H9 (cell line): ENCODE measurements around the gene BEND4. TPM values are rescaled to one million over a fixed set of nuclear protein-coding genes. Genes with fewer than 3 reads are reported as not detected.

Source experiments
- DNase-seq: peaks from one replicate; pipeline ENCODE4 v3.0.0-alpha.2; 2017
- H2AFZ ChIP-seq: one replicate; pipeline ENCODE4 v1.6.1; 2013; ENCODE audit warnings: mild to moderate bottlenecking, low read length, control low read depth, moderate library complexity
- H2AK5ac ChIP-seq: 2 replicates; pipeline ENCODE4 v1.6.1; 2013; ENCODE audit warnings: low read length, control low read depth, mixed read lengths; ENCODE audit not compliant: insufficient read length
- H2BK120ac ChIP-seq: one replicate; pipeline ENCODE4 v1.6.1; 2013; ENCODE audit warnings: low read depth, mild to moderate bottlenecking, low read length, control low read depth, inconsistent platforms; ENCODE audit not compliant: poor library complexity, severe bottlenecking
- H2BK12ac ChIP-seq: 2 replicates; pipeline ENCODE4 v1.6.1; 2013; ENCODE audit warnings: low read length, control low read depth, mixed read lengths, low read depth; ENCODE audit not compliant: insufficient read length
- H2BK15ac ChIP-seq: 2 replicates; pipeline ENCODE4 v1.6.1; 2013; ENCODE audit warnings: low read depth, low read length, control low read depth
- H2BK20ac ChIP-seq: one replicate; pipeline ENCODE4 v1.6.1; 2013; ENCODE audit warnings: low read depth, mild to moderate bottlenecking, low read length, control low read depth, inconsistent platforms; ENCODE audit not compliant: poor library complexity, severe bottlenecking
- H2BK5ac ChIP-seq: 2 replicates; pipeline ENCODE4 v1.6.1; 2013; ENCODE audit warnings: low read length, control low read depth, mixed read lengths; ENCODE audit not compliant: insufficient read length
- H3K14ac ChIP-seq: 2 replicates; pipeline ENCODE4 v1.6.1; 2013; ENCODE audit warnings: low read length, control low read depth; ENCODE audit not compliant: insufficient read depth
- H3K18ac ChIP-seq: 2 replicates; pipeline ENCODE4 v1.6.1; 2013; ENCODE audit warnings: low read depth, mild to moderate bottlenecking, mixed read lengths, low read length, control low read depth; ENCODE audit not compliant: insufficient read length
- H3K23ac ChIP-seq: 2 replicates; pipeline ENCODE4 v1.6.1; 2013; ENCODE audit warnings: low read length, control low read depth, mixed read lengths, low read depth; ENCODE audit not compliant: insufficient read length
- H3K23me2 ChIP-seq: 2 replicates; pipeline ENCODE4 v1.6.1; 2013; ENCODE audit warnings: low read depth, mild to moderate bottlenecking, mixed read lengths, low read length, control low read depth; ENCODE audit not compliant: insufficient read length, poor library complexity, severe bottlenecking
- H3K27ac ChIP-seq: 2 replicates; pipeline ENCODE4 v1.5.1; 2013; ENCODE audit warnings: low read length, control low read depth, mixed read lengths, low read depth; ENCODE audit not compliant: insufficient read length
- H3K27me3 ChIP-seq: 2 replicates; pipeline ENCODE4 v1.6.1; 2013; ENCODE audit warnings: low read length, control low read depth, inconsistent platforms; ENCODE audit not compliant: insufficient read depth
- H3K4ac ChIP-seq: 2 replicates; pipeline ENCODE4 v1.6.1; 2013; ENCODE audit warnings: low read depth, mild to moderate bottlenecking, control low read depth, inconsistent platforms, low read length, moderate library complexity
- H3K4me1 ChIP-seq: 2 replicates; pipeline ENCODE4 v1.6.1; 2013; ENCODE audit warnings: low read length, control low read depth, inconsistent platforms; ENCODE audit not compliant: insufficient read depth
- H3K4me2 ChIP-seq: 2 replicates; pipeline ENCODE4 v1.6.1; 2013; ENCODE audit warnings: low read length, control low read depth, mixed read lengths; ENCODE audit not compliant: insufficient read length, insufficient read depth
- H3K56ac ChIP-seq: 2 replicates; pipeline ENCODE4 v1.6.1; 2013; ENCODE audit warnings: low read depth, mild to moderate bottlenecking, mixed read lengths, low read length, control low read depth; ENCODE audit not compliant: insufficient read length
- H3K79me1 ChIP-seq: 2 replicates; pipeline ENCODE4 v1.6.1; 2013; ENCODE audit warnings: low read depth, mild to moderate bottlenecking, moderate library complexity, low read length, control low read depth, inconsistent platforms; ENCODE audit not compliant: insufficient read depth, poor library complexity, severe bottlenecking
- H3K79me2 ChIP-seq: 2 replicates; pipeline ENCODE4 v1.6.1; 2013; ENCODE audit warnings: low read length, control low read depth, inconsistent platforms; ENCODE audit not compliant: insufficient read depth
- H3K9ac ChIP-seq: 2 replicates; pipeline ENCODE4 v1.6.1; 2013; ENCODE audit warnings: low read length, control low read depth, mixed read lengths; ENCODE audit not compliant: insufficient read length; ENCODE audit errors: extremely low read depth
- H3K9me3 ChIP-seq: one replicate; pipeline ENCODE4 v1.6.1; 2013; ENCODE audit warnings: low read depth, low read length, inconsistent platforms; ENCODE audit not compliant: control insufficient read depth
- H3T11ph ChIP-seq: one replicate; pipeline ENCODE4 v1.6.1; 2013; ENCODE audit warnings: mild to moderate bottlenecking, low read length, control low read depth, inconsistent platforms
- H4K20me1 ChIP-seq: one replicate; pipeline ENCODE4 v1.6.1; 2013; ENCODE audit not compliant: control insufficient read depth, insufficient read length, insufficient read depth
- H4K5ac ChIP-seq: 2 replicates; pipeline ENCODE4 v1.6.1; 2013; ENCODE audit warnings: low read depth, mild to moderate bottlenecking, mixed read lengths, low read length, control low read depth; ENCODE audit not compliant: insufficient read length
- H4K8ac ChIP-seq: replicated peaks from 2 replicates; pipeline ENCODE4 v1.6.1; 2013; ENCODE audit warnings: low read length, control low read depth, mixed read lengths, low read depth; ENCODE audit not compliant: insufficient read length
- H4K91ac ChIP-seq: 2 replicates; pipeline ENCODE4 v1.6.1; 2013; ENCODE audit warnings: low read depth, mild to moderate bottlenecking, moderate library complexity, mixed read lengths, low read length, control low read depth; ENCODE audit not compliant: insufficient read length
- H3K27ac Mint-ChIP-seq, 3 experiments: 2 replicates in 2 of 3; 3 replicates in 1 of 3; pipeline ENCODE4 v1.8.0; 2020 to 2021; ENCODE audit warnings: mixed read lengths in 3 of 3, mild to moderate bottlenecking in 1 of 3, moderate library complexity in 1 of 3
- H3K27me3 Mint-ChIP-seq: 2 replicates; pipeline ENCODE4 v1.8.0; 2021; ENCODE audit warnings: low read depth, mild to moderate bottlenecking, moderate library complexity, mixed read lengths
- H3K36me3 Mint-ChIP-seq, 3 experiments: 2 replicates in 2 of 3; 3 replicates in 1 of 3; pipeline ENCODE4 v1.8.0; 2020 to 2021; ENCODE audit warnings: low read depth in 3 of 3, mixed read lengths in 3 of 3; ENCODE audit not compliant: insufficient read depth in 1 of 3
- H3K4me1 Mint-ChIP-seq, 2 experiments: 2 replicates each; pipeline ENCODE4 v1.8.0; 2020; ENCODE audit warnings: mixed read lengths in 2 of 2
- H3K4me3 Mint-ChIP-seq, 2 experiments: 2 replicates in 1 of 2; 3 replicates in 1 of 2; pipeline ENCODE4 v1.8.0; 2020 to 2021; ENCODE audit warnings: mild to moderate bottlenecking in 2 of 2, mixed read lengths in 2 of 2, moderate library complexity in 1 of 2
- H3K9me3 Mint-ChIP-seq, 2 experiments: 2 replicates in 1 of 2; 3 replicates in 1 of 2; pipeline ENCODE4 v1.8.0; 2020; ENCODE audit warnings: mild to moderate bottlenecking in 2 of 2, mixed read lengths in 2 of 2, moderate library complexity in 1 of 2
- WGBS: extraction: QIAGEN DNeasy Blood & Tissue Kit; methylation state at CpG from one replicate; pipeline ENCODE4 v1.1.7; 2013; ENCODE audit warnings: missing lambda C conversion rate, low lambda C conversion rate, mixed read lengths; ENCODE audit not compliant: insufficient read length; ENCODE audit errors: extremely low coverage; 5-methylcytosine and 5-hydroxymethylcytosine counted together
- total RNA-seq: library from RNA; stranded (reverse); gene quantifications from 2 replicates; pipeline ENCODE4 v1.2.1, GENCODE V29; 2021
- TF ChIP-seq, protein P1 (sequence below): fragments of 200-600 bp; sonication (generic); conservative IDR thresholded peaks from 3 replicates; pipeline ENCODE4 v1.8.0; 2021; ENCODE audit warnings: antibody characterized with exemption, mild to moderate bottlenecking

Gene BEND4
- total RNA-seq, 1 experiment from 2014 or later = 25.1 TPM

DNA sequence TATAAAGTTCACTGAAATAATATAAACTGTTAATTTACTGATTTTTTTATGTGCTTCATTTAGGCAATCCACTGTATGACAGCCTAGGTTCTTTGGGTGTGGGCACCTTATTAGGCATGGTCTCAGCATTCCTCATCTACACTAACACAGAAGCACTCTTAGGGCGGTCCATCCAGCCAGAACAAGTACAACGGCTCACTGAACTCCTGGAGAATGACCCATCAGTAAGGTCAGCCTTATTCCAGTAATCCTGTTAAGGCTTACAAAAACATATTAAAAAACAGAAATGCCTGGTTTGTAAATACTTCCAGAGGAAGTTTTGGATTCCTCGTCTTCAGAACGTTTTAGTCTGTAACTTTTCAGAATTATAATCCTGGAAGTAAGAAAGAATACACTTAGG, 82.0 kb downstream of the BEND4 start:
- Mint-ChIP-seq H3K9me3 (no peaks in the 10 kb centered on the region), H3K36me3 (peaks cover 4 to 23% (median 22%) of the 10 kb centered on the region in 3 experiments; a peak in 6 of 7 replicates), H3K27me3 (no peaks in the 10 kb centered on the region), H3K27ac (no peak overlapping the region), H3K4me1 (peaks cover 4 to 7% of the 10 kb centered on the region in 2 experiments), H3K4me3 (no peak overlapping the region)
- TF ChIP-seq, protein P1, sequence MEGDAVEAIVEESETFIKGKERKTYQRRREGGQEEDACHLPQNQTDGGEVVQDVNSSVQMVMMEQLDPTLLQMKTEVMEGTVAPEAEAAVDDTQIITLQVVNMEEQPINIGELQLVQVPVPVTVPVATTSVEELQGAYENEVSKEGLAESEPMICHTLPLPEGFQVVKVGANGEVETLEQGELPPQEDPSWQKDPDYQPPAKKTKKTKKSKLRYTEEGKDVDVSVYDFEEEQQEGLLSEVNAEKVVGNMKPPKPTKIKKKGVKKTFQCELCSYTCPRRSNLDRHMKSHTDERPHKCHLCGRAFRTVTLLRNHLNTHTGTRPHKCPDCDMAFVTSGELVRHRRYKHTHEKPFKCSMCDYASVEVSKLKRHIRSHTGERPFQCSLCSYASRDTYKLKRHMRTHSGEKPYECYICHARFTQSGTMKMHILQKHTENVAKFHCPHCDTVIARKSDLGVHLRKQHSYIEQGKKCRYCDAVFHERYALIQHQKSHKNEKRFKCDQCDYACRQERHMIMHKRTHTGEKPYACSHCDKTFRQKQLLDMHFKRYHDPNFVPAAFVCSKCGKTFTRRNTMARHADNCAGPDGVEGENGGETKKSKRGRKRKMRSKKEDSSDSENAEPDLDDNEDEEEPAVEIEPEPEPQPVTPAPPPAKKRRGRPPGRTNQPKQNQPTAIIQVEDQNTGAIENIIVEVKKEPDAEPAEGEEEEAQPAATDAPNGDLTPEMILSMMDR = no peak
- H3K23me2 ChIP-seq = no peaks in the 10 kb centered on the region
- H2BK120ac ChIP-seq = no peak overlapping the region
- no peaks in the 10 kb centered on the region for H3K4me1 ChIP-seq
- H2AK5ac ChIP-seq = no peak overlapping the region
- H3K18ac ChIP-seq = no peak overlapping the region
- H2BK15ac ChIP-seq = no peak overlapping the region
- H3K23ac ChIP-seq = no peak overlapping the region
- H3K56ac ChIP-seq = no peak overlapping the region
- no peak for DNase-seq
- no peak overlapping the region for H3K4ac ChIP-seq
- no peak overlapping the region for H3K27ac ChIP-seq
- H3K27me3 ChIP-seq = no peaks in the 10 kb centered on the region
- no peak overlapping the region for H2AFZ ChIP-seq
- H2BK12ac ChIP-seq = no peak overlapping the region
- H2BK20ac ChIP-seq = no peak overlapping the region
- no peaks in the 10 kb centered on the region for H3K9me3 ChIP-seq
- H3K4me2 ChIP-seq = no peak overlapping the region
- no CpG with 5 or more reads among the region's 4 CpGs for WGBS
- no peak overlapping the region for H4K5ac ChIP-seq
- no peak overlapping the region for H4K8ac ChIP-seq
- H3K9ac ChIP-seq = no peak overlapping the region
- no peak overlapping the region for H2BK5ac ChIP-seq
- H3K14ac ChIP-seq = no peak overlapping the region
- no peak overlapping the region for H3T11ph ChIP-seq
- no peaks in the 10 kb centered on the region for H4K20me1 ChIP-seq
- H3K79me2 ChIP-seq = no peaks in the 10 kb centered on the region
- no peaks in the 10 kb centered on the region for H3K79me1 ChIP-seq
- H4K91ac ChIP-seq = no peak overlapping the region
